HCT116 (cell line): ENCODE data around the gene WDR62. TPM values are rescaled to one million over a fixed set of nuclear protein-coding genes. Genes with fewer than 3 reads are reported as not detected.

Source experiments
- ATAC-seq: fragments of 200-7000 bp; cut with Tn5 transposase; 2 replicates; pipeline ENCODE4 v1.9.1; 2020; ENCODE audit warnings: mild to moderate bottlenecking, moderate library complexity
- BruUV-seq: library from RNA; stranded (reverse); fragments of 400-500 nt; replicated peaks from 2 replicates; lab custom pipeline; 2021; lab: Mats Ljungman, UMichigan
- CTCF ChIA-PET: fragments of 300-600 bp; sonication (Branson Sonifier 250); formaldehyde crosslinking; loops from one replicate; lab custom pipeline; 2021; ENCODE audit warnings: antibody characterized with exemption; lab: Charles Lee
- POLR2A ChIA-PET: fragments of 300-600, 350-600 bp; sonication (Branson Sonifier 250); formaldehyde crosslinking; loops from one replicate; lab custom pipeline; 2021; ENCODE audit warnings: antibody characterized with exemption; lab: Charles Lee
- RAD21 ChIA-PET, 2 experiments: fragments of 300-600 bp; sonication (Branson Sonifier 250); formaldehyde crosslinking; loops; one replicate each; lab custom pipeline; 2023; ENCODE audit warnings: low total read pairs in 2 of 2; ENCODE audit not compliant: uncharacterized antibody in 2 of 2, unreplicated experiment in 2 of 2, low non-redundant PET in 1 of 2; lab: Charles Lee
- DNase-seq: peaks from one replicate; pipeline ENCODE4 v3.0.0-alpha.2; 2010; ENCODE audit warnings: low read depth, low spot score
- H2AFZ ChIP-seq: fragments of 200-600 bp; shearing (Covaris generic), sonication (generic); 2 replicates; pipeline ENCODE4 v1.6.1; 2017; ENCODE audit warnings: low read depth, mixed run types, mixed read lengths, antibody characterized with exemption, low read length; ENCODE audit not compliant: poor library complexity, severe bottlenecking
- H3K27ac ChIP-seq: 2 replicates; pipeline ENCODE4 v1.5.1; 2012; ENCODE audit warnings: low read depth, low read length
- H3K27me3 ChIP-seq: fragments of 200-600 bp; sonication (generic); 2 replicates; pipeline ENCODE4 v1.6.1; 2016; ENCODE audit warnings: mixed run types, low read length, mixed read lengths; ENCODE audit not compliant: insufficient read depth
- H3K36me3 ChIP-seq, 2 experiments: fragments of 200-500 bp in 1 of 2; fragments of 200-600 bp in 1 of 2; sonication (Bioruptor generic) in 1 of 2; sonication (generic) in 1 of 2; 2 replicates each; pipeline versions ENCODE4 v1.5.1 to v1.6.1; 2014 to 2016; ENCODE audit warnings: low read length in 2 of 2, inconsistent platforms in 1 of 2, mixed read lengths in 1 of 2, mixed run types in 1 of 2; ENCODE audit not compliant: insufficient read depth in 2 of 2, control insufficient read depth in 1 of 2
- H3K4me1 ChIP-seq, 2 experiments: fragments of 200-600 bp in 1 of 2; sonication (generic) in 1 of 2; 2 replicates each; pipeline versions ENCODE4 v1.5.1 to v1.6.1; 2012 to 2017; ENCODE audit warnings: low read length in 2 of 2, inconsistent platforms in 1 of 2, mild to moderate bottlenecking in 1 of 2, mixed read lengths in 1 of 2, mixed run types in 1 of 2, moderate library complexity in 1 of 2; ENCODE audit not compliant: insufficient read depth in 2 of 2, control insufficient read depth in 1 of 2
- H3K4me2 ChIP-seq: fragments of 200-600 bp; sonication (generic); 2 replicates; pipeline ENCODE4 v1.6.1; 2017; ENCODE audit warnings: mixed run types, low read length, mixed read lengths
- H3K4me3 ChIP-seq, 2 experiments: fragments of 200-600 bp in 1 of 2; sonication (generic) in 1 of 2; replicated peaks in 1 of 2; 2 replicates each; pipeline ENCODE4 v1.5.1; 2011 to 2016; ENCODE audit warnings: low read length in 2 of 2, control low read depth in 1 of 2, low read depth in 1 of 2, mild to moderate bottlenecking in 1 of 2, mixed read lengths in 1 of 2, mixed run types in 1 of 2
- H3K79me2 ChIP-seq: fragments of 200-600 bp; sonication (generic); 2 replicates; pipeline ENCODE4 v1.6.1; 2017; ENCODE audit warnings: mild to moderate bottlenecking, mixed run types, low read length, moderate library complexity, mixed read lengths; ENCODE audit not compliant: insufficient read depth
- H3K9ac ChIP-seq: fragments of 200-600 bp; sonication (generic); 2 replicates; pipeline ENCODE4 v1.6.1; 2016; ENCODE audit warnings: low read length, mixed read lengths
- H3K9me2 ChIP-seq: fragments of 200-600 bp; sonication (generic), shearing (Covaris generic); 2 replicates; pipeline ENCODE4 v1.6.1; 2017; ENCODE audit warnings: mixed run types, mild to moderate bottlenecking, moderate library complexity; ENCODE audit not compliant: insufficient read depth
- H3K9me3 ChIP-seq, 2 experiments: fragments of 200-500 bp in 1 of 2; fragments of 200-600 bp in 1 of 2; sonication (Bioruptor generic) in 1 of 2; sonication (generic) in 1 of 2; 2 replicates each; pipeline ENCODE4 v1.6.1; 2014 to 2017; ENCODE audit warnings: low read length in 2 of 2, mixed read lengths in 2 of 2, inconsistent platforms in 1 of 2, low read depth in 1 of 2, mild to moderate bottlenecking in 1 of 2, mixed run types in 1 of 2, moderate library complexity in 1 of 2; ENCODE audit not compliant: control insufficient read depth in 1 of 2, insufficient read depth in 1 of 2
- H4K20me1 ChIP-seq: fragments of 200-600 bp; sonication (generic), shearing (Covaris generic); 2 replicates; pipeline ENCODE4 v1.6.1; 2017; ENCODE audit warnings: mixed run types, mild to moderate bottlenecking, moderate library complexity; ENCODE audit not compliant: insufficient read depth
- ATF3 ChIP-seq: IDR thresholded peaks from 2 replicates; pipeline ENCODE4 v1.6.1; 2012
- CBX3 ChIP-seq: IDR thresholded peaks from 2 replicates; pipeline ENCODE4 v1.6.1; 2012; ENCODE audit warnings: low read depth
- CTCF ChIP-seq, 3 experiments: fragments of 200-600 bp in 1 of 3; sonication (generic) in 1 of 3; IDR thresholded peaks in 2 of 3; conservative IDR thresholded peaks in 1 of 3; 2 replicates each; pipeline ENCODE4 v1.5.1; 2012 to 2017; ENCODE audit warnings: low read depth in 2 of 3, low read length in 2 of 3, antibody characterized with exemption in 1 of 3, borderline replicate concordance in 1 of 3, control low read depth in 1 of 3, mild to moderate bottlenecking in 1 of 3, mixed read lengths in 1 of 3, mixed run types in 1 of 3, moderate library complexity in 1 of 3; ENCODE audit not compliant: insufficient read depth in 1 of 3
- EZH2 ChIP-seq: fragments of 200-600 bp; sonication (generic); IDR thresholded peaks from 2 replicates; pipeline ENCODE4 v1.6.1; 2017; ENCODE audit warnings: antibody characterized with exemption, mixed run types
- JUND ChIP-seq: IDR thresholded peaks from 2 replicates; pipeline ENCODE4 v1.6.1; 2012
- MAX ChIP-seq: IDR thresholded peaks from 2 replicates; pipeline ENCODE4 v1.6.1; 2012
- POLR2AphosphoS5 ChIP-seq: IDR thresholded peaks from 2 replicates; pipeline ENCODE4 v1.6.1; 2011; ENCODE audit warnings: mild to moderate bottlenecking, low read depth, low read length, moderate library complexity
- RAD21 ChIP-seq: IDR thresholded peaks from 2 replicates; pipeline ENCODE4 v1.6.1; 2012; ENCODE audit warnings: low read depth, mild to moderate bottlenecking
- SIN3A ChIP-seq: IDR thresholded peaks from 2 replicates; pipeline ENCODE4 v1.6.1; 2012; ENCODE audit warnings: low read depth
- SP1 ChIP-seq: IDR thresholded peaks from 2 replicates; pipeline ENCODE4 v1.6.1; 2012; ENCODE audit warnings: low read depth
- YY1 ChIP-seq: IDR thresholded peaks from 2 replicates; pipeline ENCODE4 v1.6.1; 2011; ENCODE audit warnings: low read length, low read depth, moderate library complexity, mild to moderate bottlenecking; ENCODE audit not compliant: insufficient replicate concordance; ENCODE audit errors: extremely low read depth
- ZNF274 ChIP-seq: fragments of 200-500 bp; sonication (Bioruptor generic); IDR thresholded peaks from 2 replicates; pipeline ENCODE4 v1.6.1; 2014; ENCODE audit warnings: mild to moderate bottlenecking, low read depth, low read length, inconsistent platforms
- intact Hi-C: fragments of 100-400 bp; cut with micrococcal nuclease; formaldehyde crosslinking; loops from 2 replicates; pipeline ENCODE4 v1.10.0; 2022
- total RNA-seq: library from RNA; stranded (reverse); gene quantifications from one replicate; pipeline ENCODE4 v1.2.1, GENCODE V29; 2021; ENCODE audit not compliant: unreplicated experiment
- TF ChIP-seq, protein P1 (sequence below): IDR thresholded peaks from 2 replicates; pipeline ENCODE4 v1.6.1; 2011; ENCODE audit warnings: mild to moderate bottlenecking, low read length, moderate library complexity; ENCODE audit not compliant: insufficient replicate concordance; ENCODE audit errors: extremely low read depth
- TF ChIP-seq, protein P2 (sequence below): IDR thresholded peaks from 2 replicates; pipeline ENCODE4 v1.6.1; 2012; ENCODE audit warnings: low read depth

WDR62 gene
- total RNA-seq, 1 experiment from 2014 or later = 17.0 TPM

DNA sequence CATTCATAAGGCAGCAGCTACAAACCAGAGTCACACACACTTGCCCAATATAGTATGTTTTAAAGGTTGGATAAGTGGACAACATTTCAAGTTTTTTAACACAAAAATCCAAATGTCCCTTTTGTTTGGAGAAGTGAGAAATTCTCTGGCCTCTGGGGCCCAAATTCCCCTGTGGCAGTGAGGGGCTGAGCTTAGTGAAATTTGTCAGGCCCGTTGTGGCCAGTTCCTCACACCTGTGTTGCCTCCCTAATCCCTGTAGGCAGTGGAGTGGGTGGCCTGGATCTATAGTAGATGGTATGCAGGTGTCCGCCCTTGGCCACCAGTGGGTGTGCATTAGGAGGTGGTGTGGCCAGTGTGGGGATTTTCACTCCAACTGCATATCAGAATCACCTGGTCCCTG lies 6.7 kb downstream of the WDR62 start (continued):
- no peak for TF ChIP-seq CTCF (IDR thresholded peaks at IDR 0.05 in 2 of 3, conservative IDR thresholded peaks at IDR 0.05 in 1 of 3; ENCODE audit: borderline replicate concordance in 1 of 3, insufficient read depth in 1 of 3, low read depth in 2 of 3, low read length in 2 of 3)
- TF ChIP-seq ZNF274 = no peak
- no peak for TF ChIP-seq CBX3

- BruUV-seq = no TSS peak
- H3K27me3 ChIP-seq = no peaks in the 10 kb centered on the region
- H3K36me3 ChIP-seq = peaks cover 13 to 42% of the 10 kb centered on the region in 2 experiments
- no peaks in the 10 kb centered on the region for H3K9me3 ChIP-seq
- no peaks in the 10 kb centered on the region for H3K79me2 ChIP-seq
- no peaks in the 10 kb centered on the region for H4K20me1 ChIP-seq
- no peak for DNase-seq
- H3K9ac ChIP-seq = no peak overlapping the region
- intact Hi-C loops = loop anchor here (5.0 to 10.0 kb wide), 3 partner anchors 62 to 1050 kb away; partner anchors contain the start of gene ZNF566
- ATAC-seq = no peak
- H3K4me1 ChIP-seq = peaks cover under 1 to 2% of the 10 kb centered on the region in 2 experiments; a peak in 2 of 4 replicates
- H3K4me3 ChIP-seq = no peak overlapping the region
- no peak overlapping the region for H3K27ac ChIP-seq
- H2AFZ ChIP-seq = no peak overlapping the region
- CTCF ChIA-PET = no interaction called here
- RAD21 ChIA-PET = no interaction called here
- no peaks in the 10 kb centered on the region for H3K9me2 ChIP-seq
- no peak overlapping the region for H3K4me2 ChIP-seq
- POLR2A ChIA-PET = no interaction called here
- TF ChIP-seq ATF3 (no peak), CTCF (IDR thresholded peaks at IDR 0.05 in 2 of 3, conservative IDR thresholded peaks at IDR 0.05 in 1 of 3; ENCODE audit: borderline replicate concordance in 1 of 3, insufficient read depth in 1 of 3, low read depth in 2 of 3, low read length in 2 of 3) (no peak), RAD21 (no peak), SP1 (no peak), SIN3A (no peak), EZH2 (no peak), YY1 (no peak), JUND (no peak), POLR2AphosphoS5 (no peak), CBX3 (no peak), MAX (no peak)
- TF ChIP-seq, protein P1, sequence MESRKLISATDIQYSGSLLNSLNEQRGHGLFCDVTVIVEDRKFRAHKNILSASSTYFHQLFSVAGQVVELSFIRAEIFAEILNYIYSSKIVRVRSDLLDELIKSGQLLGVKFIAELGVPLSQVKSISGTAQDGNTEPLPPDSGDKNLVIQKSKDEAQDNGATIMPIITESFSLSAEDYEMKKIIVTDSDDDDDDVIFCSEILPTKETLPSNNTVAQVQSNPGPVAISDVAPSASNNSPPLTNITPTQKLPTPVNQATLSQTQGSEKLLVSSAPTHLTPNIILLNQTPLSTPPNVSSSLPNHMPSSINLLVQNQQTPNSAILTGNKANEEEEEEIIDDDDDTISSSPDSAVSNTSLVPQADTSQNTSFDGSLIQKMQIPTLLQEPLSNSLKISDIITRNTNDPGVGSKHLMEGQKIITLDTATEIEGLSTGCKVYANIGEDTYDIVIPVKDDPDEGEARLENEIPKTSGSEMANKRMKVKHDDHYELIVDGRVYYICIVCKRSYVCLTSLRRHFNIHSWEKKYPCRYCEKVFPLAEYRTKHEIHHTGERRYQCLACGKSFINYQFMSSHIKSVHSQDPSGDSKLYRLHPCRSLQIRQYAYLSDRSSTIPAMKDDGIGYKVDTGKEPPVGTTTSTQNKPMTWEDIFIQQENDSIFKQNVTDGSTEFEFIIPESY = no peak
- TF ChIP-seq, protein P2, sequence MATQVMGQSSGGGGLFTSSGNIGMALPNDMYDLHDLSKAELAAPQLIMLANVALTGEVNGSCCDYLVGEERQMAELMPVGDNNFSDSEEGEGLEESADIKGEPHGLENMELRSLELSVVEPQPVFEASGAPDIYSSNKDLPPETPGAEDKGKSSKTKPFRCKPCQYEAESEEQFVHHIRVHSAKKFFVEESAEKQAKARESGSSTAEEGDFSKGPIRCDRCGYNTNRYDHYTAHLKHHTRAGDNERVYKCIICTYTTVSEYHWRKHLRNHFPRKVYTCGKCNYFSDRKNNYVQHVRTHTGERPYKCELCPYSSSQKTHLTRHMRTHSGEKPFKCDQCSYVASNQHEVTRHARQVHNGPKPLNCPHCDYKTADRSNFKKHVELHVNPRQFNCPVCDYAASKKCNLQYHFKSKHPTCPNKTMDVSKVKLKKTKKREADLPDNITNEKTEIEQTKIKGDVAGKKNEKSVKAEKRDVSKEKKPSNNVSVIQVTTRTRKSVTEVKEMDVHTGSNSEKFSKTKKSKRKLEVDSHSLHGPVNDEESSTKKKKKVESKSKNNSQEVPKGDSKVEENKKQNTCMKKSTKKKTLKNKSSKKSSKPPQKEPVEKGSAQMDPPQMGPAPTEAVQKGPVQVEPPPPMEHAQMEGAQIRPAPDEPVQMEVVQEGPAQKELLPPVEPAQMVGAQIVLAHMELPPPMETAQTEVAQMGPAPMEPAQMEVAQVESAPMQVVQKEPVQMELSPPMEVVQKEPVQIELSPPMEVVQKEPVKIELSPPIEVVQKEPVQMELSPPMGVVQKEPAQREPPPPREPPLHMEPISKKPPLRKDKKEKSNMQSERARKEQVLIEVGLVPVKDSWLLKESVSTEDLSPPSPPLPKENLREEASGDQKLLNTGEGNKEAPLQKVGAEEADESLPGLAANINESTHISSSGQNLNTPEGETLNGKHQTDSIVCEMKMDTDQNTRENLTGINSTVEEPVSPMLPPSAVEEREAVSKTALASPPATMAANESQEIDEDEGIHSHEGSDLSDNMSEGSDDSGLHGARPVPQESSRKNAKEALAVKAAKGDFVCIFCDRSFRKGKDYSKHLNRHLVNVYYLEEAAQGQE = no peak
Observed at GRCh38 chr19:36064826-36065225, 10.1 kb downstream of the WDR62 start.
